GM12878 (cell line): Measurements from ENCODE around the gene VSTM1. TPM values are rescaled to one million over a fixed set of nuclear protein-coding genes. Genes with fewer than 3 reads are reported as not detected.
A peak's percentile ranks its signal among the peaks of the same experiment; 100 is the strongest.

Experiments used
- ATAC-seq: fragments of 200-7000 bp; cut with Tn5 transposase; 3 replicates; pipeline ENCODE4 v1.9.1; 2020; ENCODE audit warnings: mild to moderate bottlenecking, moderate library complexity
- BruUV-seq: library from RNA; stranded (reverse); fragments of 400-500 nt; replicated peaks from 2 replicates; lab custom pipeline; 2021; lab: Mats Ljungman, UMichigan
- CTCF ChIA-PET: fragments of 300-600 bp; sonication (Branson Sonifier 250); formaldehyde crosslinking; extraction: SDS; loops from one replicate; lab custom pipeline; 2021; ENCODE audit warnings: inconsistent platforms; lab: Yijun Ruan, JAX
- POLR2A ChIA-PET: fragments of 350-600 bp; formaldehyde crosslinking; extraction: SDS; loops from one replicate; lab custom pipeline; 2021; ENCODE audit warnings: inconsistent platforms; lab: Charles Lee
- RAD21 ChIA-PET: fragments of 300-600 bp; sonication (Branson Sonifier 250); formaldehyde crosslinking; loops from one replicate; lab custom pipeline; 2023; ENCODE audit warnings: antibody characterized with exemption; ENCODE audit not compliant: unreplicated experiment; lab: Charles Lee
- SMC1A ChIA-PET: fragments of 300-600 bp; sonication (Branson Sonifier 250); formaldehyde crosslinking; loops from one replicate; lab custom pipeline; 2023; ENCODE audit not compliant: unreplicated experiment, uncharacterized antibody; lab: Charles Lee
- DNase-seq: peaks from one replicate; pipeline ENCODE4 v3.0.0-alpha.2; 2011; ENCODE audit warnings: low read depth, low spot score
- FAIRE-seq: peaks from 3 replicates; lab custom pipeline; 2011; peaks lifted over from hg19 to GRCh38; lab: Jason Lieb, UNC
- H2AFZ ChIP-seq: 2 replicates; pipeline ENCODE4 v1.6.0; 2011; ENCODE audit warnings: low read depth, low read length, control low read depth; ENCODE audit not compliant: control insufficient read depth
- H3K27ac ChIP-seq: 2 replicates; pipeline ENCODE4 v1.5.1; 2011; ENCODE audit warnings: control low read depth; ENCODE audit not compliant: control insufficient read depth, insufficient read depth
- H3K27me3 ChIP-seq, 2 experiments: replicated peaks in 1 of 2; 2 replicates each; pipeline versions ENCODE4 v1.6.0 to v1.6.1; 2011; ENCODE audit warnings: low read length in 1 of 2; ENCODE audit not compliant: control insufficient read depth in 2 of 2, insufficient read depth in 2 of 2
- H3K36me3 ChIP-seq, 2 experiments: 2 replicates each; pipeline ENCODE4 v1.5.1; 2011; ENCODE audit warnings: low read length in 1 of 2; ENCODE audit not compliant: control insufficient read depth in 2 of 2, insufficient read depth in 2 of 2
- H3K4me1 ChIP-seq: 2 replicates; pipeline ENCODE4 v1.6.1; 2011; ENCODE audit warnings: mild to moderate bottlenecking, low read length, moderate library complexity, mixed read lengths; ENCODE audit not compliant: control insufficient read depth, insufficient read depth
- H3K4me2 ChIP-seq: 2 replicates; pipeline ENCODE4 v1.6.0; 2011; ENCODE audit warnings: control low read depth; ENCODE audit not compliant: control insufficient read depth, insufficient read depth
- H3K4me3 ChIP-seq: fragments of 200-600 bp; sonication (generic); 2 replicates; pipeline ENCODE4 v1.5.1; 2016
- H3K79me2 ChIP-seq: 2 replicates; pipeline ENCODE4 v1.6.0; 2011; ENCODE audit warnings: low read length; ENCODE audit not compliant: control insufficient read depth, insufficient read depth
- H3K9ac ChIP-seq: 2 replicates; pipeline ENCODE4 v1.8.0; 2011; ENCODE audit warnings: low read length, control low read depth, mixed read lengths; ENCODE audit not compliant: control insufficient read depth, insufficient read depth
- H3K9me3 ChIP-seq: replicated peaks from 3 replicates; pipeline ENCODE4 v1.5.1; 2011; ENCODE audit warnings: mild to moderate bottlenecking, low read length; ENCODE audit not compliant: control insufficient read depth, insufficient read depth
- H4K20me1 ChIP-seq: 2 replicates; pipeline ENCODE4 v1.6.0; 2011; ENCODE audit not compliant: control insufficient read depth, insufficient read depth
- CBX3 ChIP-seq: fragments of 200-600 bp; sonication (generic); IDR thresholded peaks from 2 replicates; pipeline ENCODE4 v1.6.1; 2016; ENCODE audit warnings: low read depth, borderline replicate concordance
- CHD4 ChIP-seq: fragments of 200-600 bp; sonication (generic); IDR thresholded peaks from 2 replicates; pipeline ENCODE4 v1.6.1; 2016; ENCODE audit warnings: mild to moderate bottlenecking
- EED ChIP-seq: sonication (generic); IDR thresholded peaks from 2 replicates; pipeline ENCODE4 v1.6.1; 2016; ENCODE audit warnings: antibody characterized with exemption, low read depth
- EGR1 ChIP-seq, 2 experiments: IDR thresholded peaks; 1 replicate in 1 of 2; 2 replicates in 1 of 2; pipeline ENCODE4 v1.6.1; 2011 to 2012; ENCODE audit warnings: low read depth in 2 of 2, low read length in 2 of 2, borderline replicate concordance in 1 of 2, mild to moderate bottlenecking in 1 of 2, moderate library complexity in 1 of 2
- LARP7 ChIP-seq: fragments of 450-650 bp; IDR thresholded peaks from 2 replicates; pipeline ENCODE4 v1.6.1; 2017; ENCODE audit warnings: mild to moderate bottlenecking
- MYB ChIP-seq: fragments of 150-350 bp; IDR thresholded peaks from 2 replicates; pipeline ENCODE4 v1.6.1; 2014; ENCODE audit warnings: mild to moderate bottlenecking, low read depth, low read length, borderline replicate concordance
- NR2C2 ChIP-seq: IDR thresholded peaks from 2 replicates; pipeline ENCODE4 v1.6.1; 2011; ENCODE audit warnings: borderline replicate concordance, low read depth; ENCODE audit not compliant: control insufficient read depth, insufficient read length
- POLR2A ChIP-seq: IDR thresholded peaks from 2 replicates; pipeline ENCODE4 v1.6.1; 2011; ENCODE audit warnings: low read depth, mild to moderate bottlenecking, low read length
- POU2F2 ChIP-seq: IDR thresholded peaks from 3 replicates; pipeline ENCODE4 v1.6.1; 2011; ENCODE audit warnings: low read depth, mild to moderate bottlenecking, low read length, borderline replicate concordance
- SIX5 ChIP-seq: IDR thresholded peaks from 2 replicates; pipeline ENCODE4 v1.6.1; 2011; ENCODE audit warnings: mild to moderate bottlenecking, low read depth, low read length, moderate library complexity; ENCODE audit not compliant: severe bottlenecking
- SREBF1 ChIP-seq: IDR thresholded peaks from 2 replicates; pipeline ENCODE4 v1.6.1; 2012; ENCODE audit warnings: mild to moderate bottlenecking, low read length
- SREBF2 ChIP-seq: IDR thresholded peaks from 2 replicates; pipeline ENCODE4 v1.6.1; 2012; ENCODE audit warnings: mild to moderate bottlenecking, low read length
- ZBTB33 ChIP-seq: fragments of 450-650 bp; IDR thresholded peaks from 2 replicates; pipeline ENCODE4 v1.6.1; 2017; ENCODE audit warnings: mild to moderate bottlenecking
- WGBS: methylation state at CpG from one replicate; pipeline ENCODE4 v1.1.6; 2016; ENCODE audit warnings: low lambda C conversion rate; ENCODE audit not compliant: insufficient replicate concordance, insufficient coverage; ENCODE audit errors: missing lambda C conversion rate; 5-methylcytosine and 5-hydroxymethylcytosine counted together
- in situ Hi-C: fragments of 300-500 bp; cut with MboI; formaldehyde crosslinking; loops from 9 replicates; pipeline ENCODE4 v1.14.3; 2018; ENCODE audit warnings: mixed read lengths
- intact Hi-C: fragments of 100-400 bp; cut with micrococcal nuclease; formaldehyde crosslinking; loops from one replicate; pipeline ENCODE4 v1.14.2; 2022; ENCODE audit not compliant: unreplicated experiment
- polyA plus RNA-seq, 11 experiments: library from polyadenylated mRNA; depleted of rRNA in 4 of 11; unstranded in 6 of 11; stranded (reverse) in 5 of 11; fragments of >200 nt; fragmentation: Nextera tagmentation in 4 of 11; fragmentation: Illumina TruSeq in 1 of 11; extraction: Ambion mirVana in 4 of 11; extraction: Trizol in 1 of 11; gene quantifications; 1 replicate in 1 of 11; 2 replicates in 10 of 11; pipeline versions ENCODE4 v1.2.1 to v1.2.3, GENCODE V29; 2011 to 2016; ENCODE audit warnings: inconsistent platforms in 2 of 11, missing spikeins in 2 of 11, low read depth in 1 of 11
- total RNA-seq, 4 experiments: library from RNA; depleted of rRNA in 3 of 4; stranded (reverse); fragments of >200 nt in 3 of 4; fragmentation: Illumina TruSeq in 1 of 4; extraction: Trizol in 1 of 4; gene quantifications; 2 replicates each; pipeline versions ENCODE4 v1.2.1 to v1.2.3, GENCODE V29; 2013 to 2021

VSTM1 gene
- total and polyA plus RNA-seq, 10 of the 15 experiments (the other 5 are each of a cell fraction or from before 2014, with no cell fraction given), result not detected

GRCh38 chr19:54107876-54108490, 44.3 kb upstream of the VSTM1 start:
- no peak for TF ChIP-seq ZBTB33
- peak; percentile 19; the same call in 1 of the 2 replicates for TF ChIP-seq POLR2A
- H3K27ac ChIP-seq, result no peak overlapping the region
- H3K4me3 ChIP-seq, result no peak overlapping the region
- WGBS, result 88% methylated on average over 21 of the region's 21 CpGs
- no peak overlapping the region for H3K4me2 ChIP-seq
- BruUV-seq, result no TSS peak
- ChIA-PET SMC1A (no interaction called here), RAD21 (no interaction called here), POLR2A (no interaction called here), CTCF (no interaction called here)
- DNase-seq, result no peak
- peaks cover 5% of the 10 kb centered on the region for H3K79me2 ChIP-seq
- H3K36me3 ChIP-seq, result peaks cover 16 to 17% of the 10 kb centered on the region in 2 experiments; a peak in 3 of 4 replicates
- ATAC-seq, result no peak
- H3K9me3 ChIP-seq, result no peaks in the 10 kb centered on the region
- H3K4me1 ChIP-seq, result no peaks in the 10 kb centered on the region
- intact Hi-C loops (loop anchor here (10.0 kb wide), 2 partner anchors 583 to 1003 kb away; partner anchors contain the start of gene ZNF160), in situ Hi-C loops (no loop called here)
- H3K27me3 ChIP-seq, result no peaks in the 10 kb centered on the region
- no peak for FAIRE-seq
- H2AFZ ChIP-seq, result no peak overlapping the region
- H3K9ac ChIP-seq, result no peak overlapping the region
- no peaks in the 10 kb centered on the region; the same call in 1 of the 2 replicates for H4K20me1 ChIP-seq

- Histone ChIP-seq H2AFZ (no peak overlapping the region), H3K4me2 (no peak overlapping the region), H3K9me3 (no peaks in the 10 kb centered on the region), H3K27me3 (no peaks in the 10 kb centered on the region), H3K9ac (no peak overlapping the region), H3K27ac (no peak overlapping the region), H3K4me1 (no peaks in the 10 kb centered on the region), H3K36me3 (peaks cover 16 to 17% of the 10 kb centered on the region in 2 experiments; a peak in 3 of 4 replicates), H4K20me1 (no peaks in the 10 kb centered on the region; the same call in 1 of the 2 replicates), H3K4me3 (no peak overlapping the region), H3K79me2 (peaks cover 9% of the 10 kb centered on the region)
- WGBS, result 98% methylated on average over 10 of the region's 15 CpGs
- DNase-seq (no peak), ATAC-seq (no peak), FAIRE-seq (no peak)
- POLR2A ChIA-PET, result no interaction called here
- RAD21 ChIA-PET, result no interaction called here
- CTCF ChIA-PET, result interaction anchor here (1.2 kb wide), 1 partner anchor 122 kb away, joined by 3 read pairs; no protein-coding TSS in a partner anchor
- SMC1A ChIA-PET, result no interaction called here
- in situ Hi-C loops, result no loop called here
- no TSS peak for BruUV-seq
- TF ChIP-seq SREBF1, result no peak
- no peak for TF ChIP-seq CBX3
- TF ChIP-seq CHD4, result no peak
- TF ChIP-seq LARP7, result no peak
- no peak for TF ChIP-seq EGR1 (IDR thresholded peaks at IDR 0.05; ENCODE audit: borderline replicate concordance in 1 of 2, low read depth in 2 of 2, low read length in 2 of 2)
- no peak for TF ChIP-seq SIX5
- no peak for TF ChIP-seq MYB
- no peak for TF ChIP-seq NR2C2
- TF ChIP-seq POU2F2, result no peak
- no peak for TF ChIP-seq EED
- TF ChIP-seq SREBF2, result no peak
- intact Hi-C loops, result loop anchor here (10.0 kb wide), 2 partner anchors 582 to 1002 kb away; partner anchors contain the start of gene ZNF160
Measured at GRCh38 chr19:54106716-54107115, 43.0 kb upstream of the VSTM1 start.
